OCI-LY3 (cell line): ENCODE data around the gene MRPS27.

Experiments
- H2AFZ ChIP-seq: fragments of 200-600, 300-600 bp; shearing (Covaris generic); 2 replicates; pipeline ENCODE4 v1.6.0; 2014; ENCODE audit warnings: antibody characterized with exemption, low read depth, low read length
- H3K27ac ChIP-seq: fragments of 200-600, 300-600 bp; sonication (generic); 2 replicates; pipeline ENCODE4 v1.5.1; 2014; ENCODE audit warnings: mild to moderate bottlenecking, low read length, moderate library complexity, mixed read lengths
- H3K27me3 ChIP-seq: fragments of 200-600, 300-600 bp; sonication (generic); 2 replicates; pipeline ENCODE4 v1.6.1; 2014; ENCODE audit warnings: low read depth, low read length, mixed read lengths
- H3K36me3 ChIP-seq: fragments of 200-600, 300-600 bp; sonication (generic); replicated peaks from 2 replicates; pipeline ENCODE3; 2014; ENCODE audit warnings: low read depth, low read length, mixed read lengths
- H3K4me1 ChIP-seq: fragments of 300-600, 200-600 bp; sonication (generic); 2 replicates; pipeline ENCODE4 v1.6.1; 2014; ENCODE audit warnings: low read length, mixed read lengths
- H3K4me2 ChIP-seq: fragments of 200-600, 300-600 bp; sonication (generic); 2 replicates; pipeline ENCODE4 v1.6.1; 2014; ENCODE audit warnings: low read length, mixed read lengths
- H3K4me3 ChIP-seq: fragments of 300-600, 200-600 bp; sonication (generic); 2 replicates; pipeline ENCODE4 v1.5.1; 2014; ENCODE audit warnings: antibody characterized with exemption, mild to moderate bottlenecking, low read length, moderate library complexity
- H3K79me2 ChIP-seq: fragments of 300-600, 200-600 bp; shearing (Covaris generic); 2 replicates; pipeline ENCODE4 v1.6.1; 2014; ENCODE audit warnings: mild to moderate bottlenecking, low read length, mixed read lengths
- H3K9ac ChIP-seq: fragments of 300-600, 200-600 bp; shearing (Covaris generic); 2 replicates; pipeline ENCODE4 v1.6.0; 2014; ENCODE audit warnings: mild to moderate bottlenecking, low read length, moderate library complexity
- H3K9me3 ChIP-seq: fragments of 200-600, 300-600 bp; shearing (Covaris generic); 2 replicates; pipeline ENCODE4 v1.6.1; 2014; ENCODE audit warnings: low read length, mixed read lengths; ENCODE audit not compliant: insufficient read depth
- H4K20me1 ChIP-seq: fragments of 200-600, 300-600 bp; sonication (generic); 2 replicates; pipeline ENCODE4 v1.6.1; 2016; ENCODE audit warnings: low read length, mixed read lengths; ENCODE audit not compliant: insufficient read depth
- EZH2phosphoT487 ChIP-seq: fragments of 200-600 bp; shearing (Covaris generic); IDR thresholded peaks from 2 replicates; pipeline ENCODE4 v1.6.1; 2018; ENCODE audit warnings: antibody characterized with exemption, mixed run types, low read depth
- TF ChIP-seq, protein P1 (sequence below): fragments of 200-600, 300-600 bp; sonication (generic); IDR thresholded peaks from 2 replicates; pipeline ENCODE4 v1.5.1; 2014; ENCODE audit warnings: antibody characterized with exemption, low read length, low read depth

The MRPS27 gene

DNA sequence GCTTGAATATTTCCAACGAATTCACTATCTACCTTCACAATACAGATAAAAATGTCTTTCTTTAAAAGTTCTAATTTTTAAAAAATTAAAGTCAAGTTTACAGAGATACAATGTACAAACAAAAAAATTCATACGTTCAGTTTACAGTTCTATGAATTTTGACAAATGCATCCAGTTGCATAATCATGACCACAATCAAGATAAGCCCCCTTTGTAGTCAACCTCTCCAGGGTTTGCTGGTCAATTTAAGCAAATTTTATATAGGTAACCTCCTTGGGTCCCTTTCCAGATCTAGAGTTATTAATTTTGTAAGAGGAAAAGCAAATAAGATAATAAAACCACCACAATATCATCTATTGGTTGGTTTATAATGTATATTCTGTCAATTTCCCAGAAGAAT lies 76.3 kb downstream of the MRPS27 start:
- H3K27me3 ChIP-seq, result no peaks in the 10 kb centered on the region
- no peak overlapping the region for H2AFZ ChIP-seq
- no peak overlapping the region for H3K4me2 ChIP-seq
- peaks cover 8% of the 10 kb centered on the region; the same call in 1 of the 2 replicates for H3K4me1 ChIP-seq
- H3K27ac ChIP-seq, result no peak overlapping the region
- no peak overlapping the region for H3K4me3 ChIP-seq
- no peak for TF ChIP-seq EZH2phosphoT487
- TF ChIP-seq, protein P1, sequence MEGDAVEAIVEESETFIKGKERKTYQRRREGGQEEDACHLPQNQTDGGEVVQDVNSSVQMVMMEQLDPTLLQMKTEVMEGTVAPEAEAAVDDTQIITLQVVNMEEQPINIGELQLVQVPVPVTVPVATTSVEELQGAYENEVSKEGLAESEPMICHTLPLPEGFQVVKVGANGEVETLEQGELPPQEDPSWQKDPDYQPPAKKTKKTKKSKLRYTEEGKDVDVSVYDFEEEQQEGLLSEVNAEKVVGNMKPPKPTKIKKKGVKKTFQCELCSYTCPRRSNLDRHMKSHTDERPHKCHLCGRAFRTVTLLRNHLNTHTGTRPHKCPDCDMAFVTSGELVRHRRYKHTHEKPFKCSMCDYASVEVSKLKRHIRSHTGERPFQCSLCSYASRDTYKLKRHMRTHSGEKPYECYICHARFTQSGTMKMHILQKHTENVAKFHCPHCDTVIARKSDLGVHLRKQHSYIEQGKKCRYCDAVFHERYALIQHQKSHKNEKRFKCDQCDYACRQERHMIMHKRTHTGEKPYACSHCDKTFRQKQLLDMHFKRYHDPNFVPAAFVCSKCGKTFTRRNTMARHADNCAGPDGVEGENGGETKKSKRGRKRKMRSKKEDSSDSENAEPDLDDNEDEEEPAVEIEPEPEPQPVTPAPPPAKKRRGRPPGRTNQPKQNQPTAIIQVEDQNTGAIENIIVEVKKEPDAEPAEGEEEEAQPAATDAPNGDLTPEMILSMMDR, result no peak
- no peak overlapping the region for H3K9ac ChIP-seq
- peaks cover 2% of the 10 kb centered on the region for H3K36me3 ChIP-seq
- no peaks in the 10 kb centered on the region for H3K9me3 ChIP-seq
- H3K79me2 ChIP-seq, result peaks cover 4% of the 10 kb centered on the region; the same call in 1 of the 2 replicates
- H4K20me1 ChIP-seq, result no peaks in the 10 kb centered on the region

DNA sequence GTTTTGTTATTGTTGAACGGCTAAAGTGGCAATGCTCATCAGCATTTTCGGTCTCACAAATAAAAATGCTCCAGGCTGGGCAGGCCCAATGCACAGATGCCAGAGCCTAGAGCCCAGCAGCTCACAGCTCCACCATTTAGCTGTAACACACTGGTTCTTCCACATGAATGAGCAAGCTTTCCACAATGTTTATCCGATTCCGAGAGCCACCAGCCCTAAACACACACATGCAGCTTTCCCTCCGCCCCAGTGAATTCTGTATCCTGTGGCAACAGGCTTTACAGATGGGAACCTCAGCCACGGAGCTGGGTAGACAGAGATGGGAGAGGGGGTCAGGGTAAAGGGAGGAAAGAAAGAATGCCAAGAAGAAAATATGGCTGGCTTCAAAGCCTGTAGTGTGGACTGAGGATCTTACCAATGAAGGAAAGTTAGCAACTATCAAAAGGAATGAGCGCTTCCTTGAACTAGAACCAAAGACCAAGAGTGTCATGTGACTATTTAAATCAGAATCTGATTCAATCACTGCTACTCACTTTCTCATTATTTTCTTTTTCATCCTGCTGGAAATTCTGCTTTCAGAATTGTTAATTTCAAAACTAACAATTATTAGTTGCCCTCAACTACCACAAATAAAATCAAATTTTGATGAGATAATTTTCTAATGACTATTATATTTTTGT lies 77.1 kb downstream of the MRPS27 start:
- Histone ChIP-seq H3K36me3 (peaks cover 2% of the 10 kb centered on the region), H3K4me3 (no peak overlapping the region), H3K27me3 (no peaks in the 10 kb centered on the region), H3K9ac (no peak overlapping the region), H2AFZ (no peak overlapping the region), H3K79me2 (peaks cover 4% of the 10 kb centered on the region; the same call in 1 of the 2 replicates), H4K20me1 (no peaks in the 10 kb centered on the region), H3K4me1 (peaks cover 8% of the 10 kb centered on the region; the same call in 1 of the 2 replicates), H3K9me3 (no peaks in the 10 kb centered on the region), H3K4me2 (no peak overlapping the region), H3K27ac (no peak overlapping the region)
- TF ChIP-seq, protein P1, result no peak
- no peak for TF ChIP-seq EZH2phosphoT487

DNA sequence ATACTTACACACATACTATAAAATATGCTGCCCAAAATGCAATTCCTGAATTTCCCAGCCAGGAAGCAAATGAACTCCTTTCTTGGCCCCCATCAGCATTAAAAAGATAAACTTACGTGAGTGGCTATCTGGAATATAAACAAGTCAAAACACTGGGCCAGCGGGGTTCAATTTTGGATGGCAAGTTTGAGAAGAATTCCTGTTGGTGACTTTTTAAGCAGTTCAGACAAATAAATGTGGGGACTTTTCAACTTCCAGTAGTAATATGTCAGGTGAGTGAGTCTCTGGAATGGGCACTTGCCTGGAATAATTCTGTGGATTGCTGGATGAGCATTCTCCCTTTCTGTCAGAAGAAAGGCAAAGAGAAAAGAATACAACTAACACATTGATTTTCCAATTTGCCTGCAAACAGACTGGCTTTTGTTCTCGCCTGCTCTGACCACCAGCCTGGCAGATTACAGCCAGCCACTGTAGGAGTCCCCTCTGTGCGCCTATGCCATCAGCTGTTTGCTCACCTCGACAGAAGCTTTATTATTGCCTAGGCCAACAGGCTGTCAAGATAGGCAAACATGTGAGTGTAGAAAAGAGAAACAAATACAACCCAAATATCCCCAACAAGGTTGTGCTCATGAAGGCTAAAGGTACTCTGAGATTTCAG lies 78.6 kb downstream of the MRPS27 start:
- H3K9ac ChIP-seq, result no peak overlapping the region
- H4K20me1 ChIP-seq, result no peaks in the 10 kb centered on the region
- H2AFZ ChIP-seq, result no peak overlapping the region
- H3K4me3 ChIP-seq, result no peak overlapping the region
- H3K36me3 ChIP-seq, result peaks cover 2% of the 10 kb centered on the region
- TF ChIP-seq, protein P1, result no peak
- TF ChIP-seq EZH2phosphoT487, result no peak
- peaks cover 4% of the 10 kb centered on the region; the same call in 1 of the 2 replicates for H3K79me2 ChIP-seq
- no peaks in the 10 kb centered on the region for H3K9me3 ChIP-seq
- H3K27ac ChIP-seq, result no peak overlapping the region
- H3K27me3 ChIP-seq, result no peaks in the 10 kb centered on the region
- no peaks in the 10 kb centered on the region for H3K4me1 ChIP-seq
- H3K4me2 ChIP-seq, result no peak overlapping the region

DNA sequence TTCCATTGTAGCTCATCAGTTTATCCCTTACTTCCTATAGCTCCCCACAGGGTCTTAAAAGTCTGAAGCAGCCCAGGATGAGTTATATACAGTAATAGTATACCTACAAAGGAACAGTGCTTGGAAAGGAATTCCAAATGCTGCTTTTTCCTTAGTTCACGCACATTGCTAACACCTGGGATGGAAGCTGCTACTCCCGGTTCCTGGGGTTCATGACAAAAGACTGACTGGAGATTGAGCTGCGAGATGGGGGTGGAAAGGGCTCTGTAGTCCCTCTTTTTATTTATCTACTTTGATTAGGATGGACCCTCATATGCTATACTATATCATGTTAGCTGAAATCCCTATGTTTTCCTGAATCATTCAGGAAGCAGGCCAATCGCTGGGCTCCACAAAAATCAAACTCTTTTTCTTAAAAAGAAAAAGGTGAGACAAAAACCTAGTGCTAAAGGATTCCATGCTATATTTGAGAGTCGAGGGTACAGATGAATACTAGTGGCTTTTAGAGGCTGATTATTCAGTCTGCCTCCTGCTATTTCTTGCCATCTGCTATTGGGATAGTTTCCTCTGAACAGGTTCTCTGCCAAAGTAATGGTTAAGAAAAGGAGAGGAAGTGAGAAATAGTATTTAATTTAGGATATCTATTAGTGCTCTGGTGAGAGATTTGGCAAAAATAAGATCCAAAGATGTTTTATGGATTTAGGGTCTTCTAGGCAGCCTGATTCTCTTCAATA lies 81.2 kb downstream of the MRPS27 start:
- H3K36me3 ChIP-seq, result peaks cover 10% of the 10 kb centered on the region
- no peak overlapping the region for H3K4me3 ChIP-seq
- TF ChIP-seq, protein P1, result no peak
- TF ChIP-seq EZH2phosphoT487, result no peak
- H3K79me2 ChIP-seq, result peaks cover 4% of the 10 kb centered on the region; the same call in 1 of the 2 replicates
- H2AFZ ChIP-seq, result no peak overlapping the region
- H3K4me1 ChIP-seq, result peaks cover 12% of the 10 kb centered on the region
- no peaks in the 10 kb centered on the region for H3K27me3 ChIP-seq
- H3K9me3 ChIP-seq, result no peaks in the 10 kb centered on the region
- H3K27ac ChIP-seq, result no peak overlapping the region
- H3K4me2 ChIP-seq, result no peak overlapping the region
- H3K9ac ChIP-seq, result no peak overlapping the region
- no peaks in the 10 kb centered on the region for H4K20me1 ChIP-seq
